MCF 10A (cell line): Measurements from ENCODE around the gene GRM1. TPM values are rescaled to one million over a fixed set of nuclear protein-coding genes. Genes with fewer than 3 reads are reported as not detected.

ENCODE experiments used
- BruUV-seq: library from RNA; stranded (reverse); fragments of 400-500 nt; replicated peaks from 2 replicates; lab custom pipeline; 2021; lab: Mats Ljungman, UMichigan
- CTCF ChIA-PET: fragments of 300-600 bp; sonication (Branson Sonifier 250); formaldehyde crosslinking; extraction: SDS; loops from one replicate; lab custom pipeline; 2021; ENCODE audit warnings: antibody characterized with exemption, inconsistent platforms; lab: Yijun Ruan, JAX
- POLR2A ChIA-PET: fragments of 300-600, 350-650 bp; sonication (Branson Sonifier 250); formaldehyde crosslinking; extraction: SDS; loops from one replicate; lab custom pipeline; 2020; ENCODE audit warnings: antibody characterized with exemption, inconsistent platforms; lab: Yijun Ruan, JAX
- DNase-seq: peaks from one replicate; pipeline ENCODE4 v3.0.0-alpha.2; 2018; ENCODE audit not compliant: unreplicated experiment
- H3K27ac Mint-ChIP-seq: one replicate; pipeline ENCODE4 v1.8.0; 2022; ENCODE audit warnings: mild to moderate bottlenecking, low read depth, mixed read lengths; ENCODE audit not compliant: unreplicated experiment
- H3K27me3 Mint-ChIP-seq: one replicate; pipeline ENCODE4 v1.8.0; 2022; ENCODE audit warnings: mixed read lengths; ENCODE audit not compliant: insufficient read depth, unreplicated experiment
- H3K36me3 Mint-ChIP-seq: one replicate; pipeline ENCODE4 v1.8.0; 2022; ENCODE audit warnings: mild to moderate bottlenecking, moderate library complexity, mixed read lengths; ENCODE audit not compliant: insufficient read depth, unreplicated experiment
- H3K4me1 Mint-ChIP-seq: one replicate; pipeline ENCODE4 v1.8.0; 2022; ENCODE audit warnings: mixed read lengths; ENCODE audit not compliant: insufficient read depth, unreplicated experiment
- H3K4me3 Mint-ChIP-seq: one replicate; pipeline ENCODE4 v1.8.0; 2022; ENCODE audit warnings: mild to moderate bottlenecking, moderate library complexity, mixed read lengths; ENCODE audit not compliant: unreplicated experiment
- H3K9me3 Mint-ChIP-seq: one replicate; pipeline ENCODE4 v1.8.0; 2022; ENCODE audit warnings: mixed read lengths; ENCODE audit not compliant: unreplicated experiment
- CTCF ChIP-seq: fragments of 200-600 bp; IDR thresholded peaks from one replicate; pipeline ENCODE4 v1.8.0; 2022; ENCODE audit warnings: antibody characterized with exemption, mild to moderate bottlenecking; ENCODE audit not compliant: unreplicated experiment
- intact Hi-C: fragments of 100-400 bp; cut with micrococcal nuclease; formaldehyde crosslinking; loops from 2 replicates; pipeline ENCODE4 v1.14.1; 2022
- total RNA-seq: library from RNA; stranded (reverse); gene quantifications from 2 replicates; pipeline ENCODE4 v1.2.3, GENCODE V29; 2022

Gene GRM1
- total RNA-seq, 1 experiment from 2014 or later: not detected

GRCh38 chr6:146190581-146190980, 161.7 kb downstream of the GRM1 start:
- POLR2A ChIA-PET: no interaction called here
- intact Hi-C loops: no loop called here
- no peak overlapping the region for H3K4me3 Mint-ChIP-seq
- TF ChIP-seq CTCF: no peak
- BruUV-seq: no TSS peak
- H3K4me1 Mint-ChIP-seq: no peaks in the 10 kb centered on the region
- no peaks in the 10 kb centered on the region for H3K9me3 Mint-ChIP-seq
- H3K27ac Mint-ChIP-seq: no peak overlapping the region
- no peak for DNase-seq
- no peaks in the 10 kb centered on the region for H3K36me3 Mint-ChIP-seq
- CTCF ChIA-PET: no interaction called here
- peaks cover 33% of the 10 kb centered on the region for H3K27me3 Mint-ChIP-seq

- Mint-ChIP-seq H3K36me3 (no peaks in the 10 kb centered on the region), H3K27me3 (peaks cover 30% of the 10 kb centered on the region), H3K4me3 (no peak overlapping the region), H3K4me1 (no peaks in the 10 kb centered on the region), H3K27ac (no peak overlapping the region), H3K9me3 (no peaks in the 10 kb centered on the region)
- no peak for DNase-seq
- BruUV-seq: no TSS peak
- intact Hi-C loops: no loop called here
- ChIA-PET POLR2A (no interaction called here), CTCF (no interaction called here)
- TF ChIP-seq CTCF: no peak
These were observed 162.3 kb downstream of the GRM1 start for GRCh38 chr6:146191166-146191565.

- ChIA-PET POLR2A (no interaction called here), CTCF (no interaction called here)
- no peak overlapping the region for H3K27ac Mint-ChIP-seq
- intact Hi-C loops: no loop called here
- BruUV-seq: no TSS peak
- no peaks in the 10 kb centered on the region for H3K9me3 Mint-ChIP-seq
- no peaks in the 10 kb centered on the region for H3K4me1 Mint-ChIP-seq
- peaks cover 25% of the 10 kb centered on the region for H3K27me3 Mint-ChIP-seq
- H3K4me3 Mint-ChIP-seq: no peak overlapping the region
- DNase-seq: no peak
- TF ChIP-seq CTCF: no peak
- H3K36me3 Mint-ChIP-seq: no peaks in the 10 kb centered on the region
These were observed 162.8 kb downstream of the GRM1 start for GRCh38 chr6:146191612-146192011.

- no peak for DNase-seq
- no peak overlapping the region for H3K4me3 Mint-ChIP-seq
- TF ChIP-seq CTCF: no peak
- intact Hi-C loops: no loop called here
- no peaks in the 10 kb centered on the region for H3K4me1 Mint-ChIP-seq
- H3K27ac Mint-ChIP-seq: no peak overlapping the region
- no TSS peak for BruUV-seq
- H3K9me3 Mint-ChIP-seq: no peaks in the 10 kb centered on the region
- peaks cover 23% of the 10 kb centered on the region for H3K27me3 Mint-ChIP-seq
- no peaks in the 10 kb centered on the region for H3K36me3 Mint-ChIP-seq
- ChIA-PET CTCF (interaction anchor here (0.8 kb wide), 1 partner anchor 23 kb away, joined by 3 read pairs; no protein-coding TSS in a partner anchor), POLR2A (no interaction called here)
These were observed 165.6 kb downstream of the GRM1 start for GRCh38 chr6:146194434-146194833.
